ENCODE results near the gene WSB1. TPM values are rescaled to one million over a fixed set of nuclear protein-coding genes. Genes with fewer than 3 reads are reported as not detected.

Gene WSB1
- total RNA-seq, 1 donor from 2014 or later: 107 TPM

- Histone ChIP-seq H3K36me3 (ENCODE audit: control insufficient read depth in 3 of 3, insufficient read depth in 3 of 3, low read length in 3 of 3) (no peaks in the 10 kb centered on the region), H3K27ac (ENCODE audit: low read depth, low read length) (peak overlapping the region; percentile 97), H3K9ac (ENCODE audit: low read depth in 1 of 3, low read length in 3 of 3) (peak overlapping the region in 2 of 3 donors; percentile 75 to 85), H3K9me3 (ENCODE audit: control insufficient read depth in 3 of 3, low read length in 3 of 3) (no peaks in the 10 kb centered on the region), H3K4me1 (ENCODE audit: control insufficient read depth in 3 of 3, insufficient read depth in 3 of 3, low read length in 3 of 3) (peaks cover 10 to 24% (median 20%) of the 10 kb centered on the region in 3 donors), H3K27me3 (ENCODE audit: control insufficient read depth in 3 of 3, insufficient read depth in 3 of 3, low read length in 3 of 3) (no peaks in the 10 kb centered on the region), H3K4me3 (ENCODE audit: low read length in 3 of 3) (peak overlapping the region in 1 of 3 donors; percentile 49)
Observed at GRCh38 chr17:27332047-27332393, 38.1 kb downstream of the WSB1 start.

GRCh38 chr17:27332485-27333409, 38.8 kb downstream of the WSB1 start:
- peak overlapping the region; percentile 75 to 89 (median 85) for H3K9ac ChIP-seq (ENCODE audit: low read depth in 1 of 3, low read length in 3 of 3)
- H3K27me3 ChIP-seq (ENCODE audit: control insufficient read depth in 3 of 3, insufficient read depth in 3 of 3, low read length in 3 of 3): no peaks in the 10 kb centered on the region
- peaks cover 10 to 24% (median 20%) of the 10 kb centered on the region in 3 donors for H3K4me1 ChIP-seq (ENCODE audit: control insufficient read depth in 3 of 3, insufficient read depth in 3 of 3, low read length in 3 of 3)

DNA sequence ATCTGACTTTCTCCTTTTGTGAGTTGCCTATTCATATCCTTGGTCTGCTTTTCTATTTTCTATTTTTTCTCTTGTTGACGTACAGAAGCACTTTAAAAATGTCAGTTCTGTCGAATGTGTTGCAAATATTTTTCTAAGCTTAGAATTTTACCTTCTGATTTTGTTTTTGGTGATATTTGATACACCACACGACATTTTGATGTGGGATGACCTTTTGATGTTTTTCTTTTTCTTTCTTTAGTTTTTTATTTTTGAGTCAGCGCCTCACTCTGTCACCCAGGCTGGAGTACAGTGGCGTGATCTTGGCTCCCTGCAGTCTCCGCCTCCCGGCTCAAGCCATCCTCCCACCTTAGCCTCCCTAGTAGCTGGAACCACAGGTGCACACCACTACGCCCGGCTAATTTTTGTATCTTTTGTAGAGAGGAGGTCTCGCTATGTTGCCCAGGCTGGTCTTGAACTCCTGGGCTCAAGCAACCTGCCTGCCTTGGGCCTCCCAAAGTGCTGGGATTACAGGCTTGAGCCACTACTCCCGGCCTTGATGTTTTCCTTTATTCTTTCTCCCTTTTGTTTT, 39.6 kb downstream of the WSB1 start:
- Histone ChIP-seq H3K27me3 (ENCODE audit: control insufficient read depth in 3 of 3, insufficient read depth in 3 of 3, low read length in 3 of 3) (no peaks in the 10 kb centered on the region), H3K36me3 (ENCODE audit: control insufficient read depth in 3 of 3, insufficient read depth in 3 of 3, low read length in 3 of 3) (no peaks in the 10 kb centered on the region), H3K9ac (ENCODE audit: low read depth in 1 of 3, low read length in 3 of 3) (peak overlapping the region; percentile 75 to 89 (median 85)), H3K9me3 (ENCODE audit: control insufficient read depth in 3 of 3, low read length in 3 of 3) (no peaks in the 10 kb centered on the region), H3K4me3 (ENCODE audit: low read length in 3 of 3) (peak overlapping the region; percentile 49 to 74 (median 70)), H3K27ac (ENCODE audit: low read depth, low read length) (peak overlapping the region; percentile 97), H3K4me1 (ENCODE audit: control insufficient read depth in 3 of 3, insufficient read depth in 3 of 3, low read length in 3 of 3) (peaks cover 10 to 24% (median 20%) of the 10 kb centered on the region in 3 donors)

More at GRCh38 chr17:27332485-27333409, 38.8 kb downstream of the WSB1 start:
- Histone ChIP-seq H3K4me3 (ENCODE audit: low read length in 3 of 3) (peak overlapping the region; percentile 49 to 74 (median 70)), H3K9me3 (ENCODE audit: control insufficient read depth in 3 of 3, low read length in 3 of 3) (no peaks in the 10 kb centered on the region), H3K27ac (ENCODE audit: low read depth, low read length) (peak overlapping the region; percentile 97), H3K36me3 (ENCODE audit: control insufficient read depth in 3 of 3, insufficient read depth in 3 of 3, low read length in 3 of 3) (no peaks in the 10 kb centered on the region)

DNA sequence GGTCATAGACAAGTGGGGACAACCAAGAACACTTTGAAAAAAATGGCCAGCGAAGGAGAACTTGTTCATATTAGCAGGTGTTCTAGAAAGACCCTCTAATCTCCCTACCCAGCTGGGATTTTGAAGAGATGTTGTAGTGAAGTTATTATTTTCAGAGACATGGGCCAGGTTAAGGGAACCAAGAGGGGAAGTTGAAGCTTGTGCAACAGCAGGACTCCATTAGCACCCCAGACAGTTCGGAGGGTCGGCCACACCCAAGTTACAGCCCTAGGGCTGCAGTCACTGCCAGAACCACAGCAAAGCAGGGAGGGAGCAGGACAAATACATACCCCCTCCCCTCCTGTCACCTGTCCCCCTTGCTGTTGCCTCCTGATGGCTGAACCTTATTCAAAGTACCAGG, 42.3 kb downstream of the WSB1 start:
- no peak overlapping the region for H3K9ac ChIP-seq (ENCODE audit: low read depth in 1 of 3, low read length in 3 of 3)
- H3K27me3 ChIP-seq (ENCODE audit: control insufficient read depth in 3 of 3, insufficient read depth in 3 of 3, low read length in 3 of 3): no peaks in the 10 kb centered on the region
- no peak overlapping the region for H3K4me3 ChIP-seq (ENCODE audit: low read length in 3 of 3)
- H3K4me1 ChIP-seq (ENCODE audit: control insufficient read depth in 3 of 3, insufficient read depth in 3 of 3, low read length in 3 of 3): peaks cover 16 to 31% (median 26%) of the 10 kb centered on the region in 3 donors
- no peaks in the 10 kb centered on the region for H3K9me3 ChIP-seq (ENCODE audit: control insufficient read depth in 3 of 3, low read length in 3 of 3)
- H3K27ac ChIP-seq (ENCODE audit: low read depth, low read length): no peak overlapping the region
- H3K36me3 ChIP-seq (ENCODE audit: control insufficient read depth in 3 of 3, insufficient read depth in 3 of 3, low read length in 3 of 3): no peaks in the 10 kb centered on the region

- Histone ChIP-seq H3K27ac (ENCODE audit: low read depth, low read length) (no peak overlapping the region), H3K9ac (ENCODE audit: low read depth in 1 of 3, low read length in 3 of 3) (no peak overlapping the region), H3K36me3 (ENCODE audit: control insufficient read depth in 3 of 3, insufficient read depth in 3 of 3, low read length in 3 of 3) (no peaks in the 10 kb centered on the region), H3K9me3 (ENCODE audit: control insufficient read depth in 3 of 3, low read length in 3 of 3) (no peaks in the 10 kb centered on the region), H3K4me3 (ENCODE audit: low read length in 3 of 3) (no peak overlapping the region), H3K4me1 (ENCODE audit: control insufficient read depth in 3 of 3, insufficient read depth in 3 of 3, low read length in 3 of 3) (peaks cover 11 to 13% (median 12%) of the 10 kb centered on the region in 3 donors), H3K27me3 (ENCODE audit: control insufficient read depth in 3 of 3, insufficient read depth in 3 of 3, low read length in 3 of 3) (no peaks in the 10 kb centered on the region)
Observed at GRCh38 chr17:27338536-27338985, 44.6 kb downstream of the WSB1 start.

- Histone ChIP-seq H3K4me3 (ENCODE audit: low read length in 3 of 3) (no peak overlapping the region), H3K4me1 (ENCODE audit: control insufficient read depth in 3 of 3, insufficient read depth in 3 of 3, low read length in 3 of 3) (peaks cover 10 to 12% (median 12%) of the 10 kb centered on the region in 3 donors), H3K9ac (ENCODE audit: low read depth in 1 of 3, low read length in 3 of 3) (no peak overlapping the region), H3K36me3 (ENCODE audit: control insufficient read depth in 3 of 3, insufficient read depth in 3 of 3, low read length in 3 of 3) (no peaks in the 10 kb centered on the region), H3K27ac (ENCODE audit: low read depth, low read length) (no peak overlapping the region), H3K9me3 (ENCODE audit: control insufficient read depth in 3 of 3, low read length in 3 of 3) (no peaks in the 10 kb centered on the region), H3K27me3 (ENCODE audit: control insufficient read depth in 3 of 3, insufficient read depth in 3 of 3, low read length in 3 of 3) (peaks cover 0 to 3% (median 0%) of the 10 kb centered on the region in 3 donors)
Observed at GRCh38 chr17:27339198-27339835, 45.4 kb downstream of the WSB1 start.

DNA sequence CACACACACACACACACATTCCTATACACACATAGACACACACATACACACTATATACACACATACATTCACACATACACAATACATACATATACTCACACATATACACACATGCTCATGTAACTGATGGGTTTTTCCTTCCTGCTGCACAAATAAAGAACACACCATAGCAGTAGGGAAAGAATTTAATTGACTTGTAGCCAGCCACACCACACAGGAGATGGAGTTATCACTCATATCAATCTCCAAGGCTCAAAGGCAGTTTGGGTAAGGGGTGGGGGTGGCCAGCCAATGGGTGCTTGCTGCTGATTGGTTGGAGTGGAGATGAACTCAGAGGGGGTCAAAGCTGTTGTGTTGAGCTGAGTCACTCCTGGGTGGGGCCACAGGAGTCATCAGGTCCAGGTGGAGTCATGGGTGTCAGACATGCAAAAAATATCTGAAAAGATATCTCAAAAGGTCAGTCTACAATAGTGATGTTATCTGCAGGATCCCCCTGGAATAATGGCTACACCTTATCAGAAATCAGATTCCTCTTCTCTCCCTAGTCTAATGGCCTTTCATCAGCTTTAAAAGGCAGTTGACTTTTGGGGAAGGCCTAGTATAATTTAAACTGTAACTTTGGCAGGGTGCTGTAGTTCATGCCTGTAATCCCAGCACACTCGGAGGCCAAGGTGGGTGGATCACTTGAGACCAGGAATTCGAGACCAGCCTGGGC, 46.1 kb downstream of the WSB1 start:
- H3K27me3 ChIP-seq (ENCODE audit: control insufficient read depth in 3 of 3, insufficient read depth in 3 of 3, low read length in 3 of 3): peaks cover 0 to 4% (median 0%) of the 10 kb centered on the region in 3 donors
- H3K4me3 ChIP-seq (ENCODE audit: low read length in 3 of 3): no peak overlapping the region
- H3K27ac ChIP-seq (ENCODE audit: low read depth, low read length): no peak overlapping the region
- H3K4me1 ChIP-seq (ENCODE audit: control insufficient read depth in 3 of 3, insufficient read depth in 3 of 3, low read length in 3 of 3): peaks cover 10 to 12% (median 12%) of the 10 kb centered on the region in 3 donors
- H3K36me3 ChIP-seq (ENCODE audit: control insufficient read depth in 3 of 3, insufficient read depth in 3 of 3, low read length in 3 of 3): no peaks in the 10 kb centered on the region
- H3K9ac ChIP-seq (ENCODE audit: low read depth in 1 of 3, low read length in 3 of 3): no peak overlapping the region
- no peaks in the 10 kb centered on the region for H3K9me3 ChIP-seq (ENCODE audit: control insufficient read depth in 3 of 3, low read length in 3 of 3)

DNA sequence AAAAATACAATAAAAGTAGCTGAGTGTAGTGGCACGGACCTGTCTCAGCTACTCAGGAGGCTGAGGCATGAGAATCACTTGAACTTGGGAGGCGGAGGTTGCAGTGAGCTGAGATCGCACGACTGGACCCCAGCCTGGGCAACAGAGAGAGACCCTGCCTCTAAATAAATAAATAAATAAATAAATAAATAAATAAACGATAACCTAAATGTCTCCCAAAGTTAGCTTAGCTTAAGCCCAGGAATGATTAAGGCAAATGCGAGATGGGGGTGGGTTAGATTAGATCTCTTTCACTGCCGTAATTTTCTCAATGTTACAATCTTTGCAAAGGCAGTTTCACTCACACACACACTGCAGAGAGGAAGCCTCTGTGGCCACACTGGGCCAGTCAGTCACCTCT, 46.7 kb downstream of the WSB1 start:
- Histone ChIP-seq H3K36me3 (ENCODE audit: control insufficient read depth in 3 of 3, insufficient read depth in 3 of 3, low read length in 3 of 3) (no peaks in the 10 kb centered on the region), H3K27ac (ENCODE audit: low read depth, low read length) (no peak overlapping the region), H3K27me3 (ENCODE audit: control insufficient read depth in 3 of 3, insufficient read depth in 3 of 3, low read length in 3 of 3) (peaks cover 0 to 4% (median 0%) of the 10 kb centered on the region in 3 donors), H3K4me3 (ENCODE audit: low read length in 3 of 3) (no peak overlapping the region), H3K9ac (ENCODE audit: low read depth in 1 of 3, low read length in 3 of 3) (no peak overlapping the region), H3K4me1 (ENCODE audit: control insufficient read depth in 3 of 3, insufficient read depth in 3 of 3, low read length in 3 of 3) (peaks cover 10 to 12% (median 12%) of the 10 kb centered on the region in 3 donors), H3K9me3 (ENCODE audit: control insufficient read depth in 3 of 3, low read length in 3 of 3) (no peaks in the 10 kb centered on the region)

- H3K4me1 ChIP-seq (ENCODE audit: control insufficient read depth in 3 of 3, insufficient read depth in 3 of 3, low read length in 3 of 3): peaks cover 10 to 12% (median 12%) of the 10 kb centered on the region in 3 donors
Observed at GRCh38 chr17:27341041-27341471, 47.1 kb downstream of the WSB1 start.

More at GRCh38 chr17:27341041-27341471, 47.1 kb downstream of the WSB1 start:
- peaks cover 0 to 4% (median 0%) of the 10 kb centered on the region in 3 donors for H3K27me3 ChIP-seq (ENCODE audit: control insufficient read depth in 3 of 3, insufficient read depth in 3 of 3, low read length in 3 of 3)
- no peak overlapping the region for H3K4me3 ChIP-seq (ENCODE audit: low read length in 3 of 3)
- no peaks in the 10 kb centered on the region for H3K9me3 ChIP-seq (ENCODE audit: control insufficient read depth in 3 of 3, low read length in 3 of 3)
- no peak overlapping the region for H3K9ac ChIP-seq (ENCODE audit: low read depth in 1 of 3, low read length in 3 of 3)
- H3K27ac ChIP-seq (ENCODE audit: low read depth, low read length): no peak overlapping the region
- H3K36me3 ChIP-seq (ENCODE audit: control insufficient read depth in 3 of 3, insufficient read depth in 3 of 3, low read length in 3 of 3): no peaks in the 10 kb centered on the region

Data from skeletal muscle tissue (tissue), 4 donors.